DMS53 treated with DMSO at 0.1 percent for 48 hours (cell line): ENCODE results near the gene CASP8.
A peak's percentile ranks its signal among the peaks of the same experiment; 100 is the strongest.
"Not testable (repeated sequence)": the region's sequence is repeated elsewhere in the genome, so short reads cannot be mapped to it uniquely, and the experiment has no call there.

Experiments
- DNase-seq: peaks from one replicate; lab custom pipeline; 2025; ENCODE audit not compliant: unreplicated experiment; lab: John Stamatoyannopoulos, UW

The CASP8 gene

GRCh38 chr2:201260302-201260800, at the start of gene CASP8:
TSS of gene CASP8 (plus strand) at chr2:201260536. CDS start at chr2:201266487, 5,951 bp downstream.
- no peak for DNase-seq

- DNase-seq, result no peak
Measured at GRCh38 chr2:201215963-201216362, 44.4 kb upstream of the CASP8 start.

GRCh38 chr2:201216918-201217317, 43.4 kb upstream of the CASP8 start:
- no peak for DNase-seq

- DNase-seq, result peak; percentile 15
Measured at GRCh38 chr2:201218780-201219179, 41.6 kb upstream of the CASP8 start.

GRCh38 chr2:201219328-201220096, 40.8 kb upstream of the CASP8 start:
- DNase-seq, result no peak

GRCh38 chr2:201220102-201220570, 40.2 kb upstream of the CASP8 start:
- no peak for DNase-seq

- no peak for DNase-seq
Measured at GRCh38 chr2:201223089-201224073, 37.0 kb upstream of the CASP8 start.

- no peak for DNase-seq
Measured at GRCh38 chr2:201228271-201228911, 31.9 kb upstream of the CASP8 start.

- DNase-seq, result no peak
Measured at GRCh38 chr2:201228912-201229290, 31.4 kb upstream of the CASP8 start.

- peak; percentile 99 for DNase-seq
Measured at GRCh38 chr2:201231781-201232466, 28.4 kb upstream of the CASP8 start.

GRCh38 chr2:201232467-201232815, 27.9 kb upstream of the CASP8 start:
- no peak for DNase-seq

- DNase-seq, result peak; percentile 95
Measured at GRCh38 chr2:201233192-201233811, 27.0 kb upstream of the CASP8 start.

GRCh38 chr2:201233812-201234662, 26.3 kb upstream of the CASP8 start:
- no peak for DNase-seq

- DNase-seq, result no peak
Measured at GRCh38 chr2:201234663-201235135, 25.6 kb upstream of the CASP8 start.

GRCh38 chr2:201235860-201236811, 24.2 kb upstream of the CASP8 start:
- DNase-seq, result peak; percentile 73

GRCh38 chr2:201237486-201238123, 22.7 kb upstream of the CASP8 start:
- no peak for DNase-seq

- not testable (repeated sequence) for DNase-seq
Measured at GRCh38 chr2:201239167-201239935, 21.0 kb upstream of the CASP8 start.
